Panc1 (cell line): Measurements from ENCODE around the gene INPP4B. TPM values are rescaled to one million over a fixed set of nuclear protein-coding genes. Genes with fewer than 3 reads are reported as not detected.

ENCODE experiments used
- ATAC-seq: fragments of 200-7000 bp; cut with Tn5 transposase; 2 replicates; pipeline ENCODE4 v1.9.1; 2020; ENCODE audit warnings: mild to moderate bottlenecking, moderate library complexity
- BruUV-seq: library from RNA; stranded (reverse); fragments of 400-500 nt; replicated peaks from 2 replicates; lab custom pipeline; 2021; lab: Mats Ljungman, UMichigan
- CTCF ChIA-PET: fragments of 300-600 bp; sonication (Branson Sonifier 250); formaldehyde crosslinking; loops from one replicate; lab custom pipeline; 2022; ENCODE audit warnings: antibody characterized with exemption; lab: Charles Lee
- POLR2A ChIA-PET: fragments of 300-600 bp; sonication (Branson Sonifier 250); formaldehyde crosslinking; loops from one replicate; lab custom pipeline; 2022; ENCODE audit warnings: antibody characterized with exemption; lab: Charles Lee
- DNase-seq: peaks from one replicate; pipeline ENCODE4 v3.0.0-alpha.2; 2010; ENCODE audit warnings: low read depth, low spot score
- H3K27ac ChIP-seq: 2 replicates; pipeline ENCODE4 v1.5.1; 2011; ENCODE audit warnings: mild to moderate bottlenecking, low read length, inconsistent platforms
- H3K27me3 ChIP-seq: fragments of 200-500 bp; sonication (Bioruptor generic); 2 replicates; pipeline ENCODE4 v1.6.0; 2014; ENCODE audit warnings: low read length, inconsistent platforms; ENCODE audit not compliant: control insufficient read depth, insufficient read depth
- H3K36me3 ChIP-seq: fragments of 200-500 bp; sonication (Bioruptor generic); 2 replicates; pipeline ENCODE4 v1.5.1; 2014; ENCODE audit warnings: inconsistent platforms, mild to moderate bottlenecking, low read length, moderate library complexity; ENCODE audit not compliant: control insufficient read depth, insufficient read depth
- H3K4me1 ChIP-seq: 2 replicates; pipeline ENCODE4 v1.5.1; 2011; ENCODE audit warnings: inconsistent platforms, mild to moderate bottlenecking, low read length, moderate library complexity; ENCODE audit not compliant: control insufficient read depth, insufficient read depth
- H3K4me3 ChIP-seq, 2 experiments: 2 replicates each; pipeline ENCODE4 v1.5.1; 2011 to 2012; ENCODE audit warnings: low read depth in 2 of 2, low read length in 2 of 2, mild to moderate bottlenecking in 2 of 2, inconsistent platforms in 1 of 2, moderate library complexity in 1 of 2
- H3K9me3 ChIP-seq: fragments of 200-500 bp; sonication (Bioruptor generic); 2 replicates; pipeline ENCODE4 v1.5.1; 2014; ENCODE audit warnings: low read depth, mild to moderate bottlenecking, inconsistent platforms, low read length, moderate library complexity; ENCODE audit not compliant: control insufficient read depth, insufficient read depth
- CTCF ChIP-seq: fragments of 450-650 bp; IDR thresholded peaks from 2 replicates; pipeline ENCODE4 v1.5.1; 2017; ENCODE audit warnings: mild to moderate bottlenecking
- POLR2AphosphoS5 ChIP-seq: IDR thresholded peaks from 2 replicates; pipeline ENCODE4 v1.6.1; 2012; ENCODE audit warnings: mild to moderate bottlenecking, low read depth, low read length, moderate library complexity
- REST ChIP-seq, 2 experiments: IDR thresholded peaks; 2 replicates each; pipeline ENCODE4 v1.6.1; 2011 to 2012; ENCODE audit warnings: low read depth in 2 of 2, control low read depth in 1 of 2, low read length in 1 of 2, mild to moderate bottlenecking in 1 of 2, moderate library complexity in 1 of 2; ENCODE audit not compliant: insufficient read depth in 1 of 2
- SIN3A ChIP-seq: IDR thresholded peaks from 2 replicates; pipeline ENCODE4 v1.6.1; 2012; ENCODE audit warnings: low read depth, mild to moderate bottlenecking, low read length, moderate library complexity, borderline replicate concordance; ENCODE audit not compliant: insufficient read depth
- TCF7L2 ChIP-seq: IDR thresholded peaks from 2 replicates; pipeline ENCODE4 v1.6.1; 2011; ENCODE audit warnings: mild to moderate bottlenecking, low read depth, low read length, inconsistent platforms
- in situ Hi-C: cut with HindIII; loops from 2 replicates; pipeline ENCODE4 v1.10.0; 2016; ENCODE audit warnings: low sequenced_read_pairs, low pct_unique_long_range_greater_than_20kb
- intact Hi-C: fragments of 100-400 bp; cut with micrococcal nuclease; formaldehyde crosslinking; loops from one replicate; pipeline ENCODE4 v1.10.0; 2022; ENCODE audit not compliant: unreplicated experiment
- total RNA-seq: library from RNA; stranded (reverse); gene quantifications from one replicate; pipeline ENCODE4 v1.2.1, GENCODE V29; 2021; ENCODE audit not compliant: unreplicated experiment

Gene INPP4B
- total RNA-seq, 1 experiment from 2014 or later, result 4.5 TPM

GRCh38 chr4:142222127-142222526 is 624.0 kb downstream of the INPP4B start:
- CTCF ChIA-PET, result no interaction called here
- Histone ChIP-seq H3K4me3 (no peak overlapping the region), H3K27me3 (no peaks in the 10 kb centered on the region), H3K27ac (no peak overlapping the region), H3K36me3 (no peaks in the 10 kb centered on the region), H3K4me1 (no peaks in the 10 kb centered on the region), H3K9me3 (no peaks in the 10 kb centered on the region)
- BruUV-seq, result no TSS peak
- intact Hi-C loops, result no loop called here
- in situ Hi-C loops, result no loop called here
- no peak for ATAC-seq
- DNase-seq, result no peak
- TF ChIP-seq SIN3A (no peak), REST (IDR thresholded peaks at IDR 0.05; ENCODE audit: insufficient read depth in 1 of 2, low read depth in 2 of 2, low read length in 1 of 2) (no peak), CTCF (no peak)
- POLR2A ChIA-PET, result no interaction called here

GRCh38 chr4:142218726-142219125 is 627.4 kb downstream of the INPP4B start:
- H3K4me3 ChIP-seq, result no peak overlapping the region
- H3K4me1 ChIP-seq, result no peaks in the 10 kb centered on the region
- in situ Hi-C loops (no loop called here), intact Hi-C loops (no loop called here)
- DNase-seq (no peak), ATAC-seq (no peak)
- no peaks in the 10 kb centered on the region for H3K36me3 ChIP-seq
- TF ChIP-seq TCF7L2 (no peak), POLR2AphosphoS5 (no peak), CTCF (no peak), SIN3A (no peak), REST (IDR thresholded peaks at IDR 0.05; ENCODE audit: insufficient read depth in 1 of 2, low read depth in 2 of 2, low read length in 1 of 2) (no peak)
- H3K27ac ChIP-seq, result no peak overlapping the region
- ChIA-PET POLR2A (no interaction called here), CTCF (no interaction called here)
- H3K9me3 ChIP-seq, result no peaks in the 10 kb centered on the region
- no peaks in the 10 kb centered on the region for H3K27me3 ChIP-seq
- BruUV-seq, result no TSS peak
